ENCODE measurements around the gene SALL4. TPM values are rescaled to one million over a fixed set of nuclear protein-coding genes. Genes with fewer than 3 reads are reported as not detected.

Gene SALL4
- total and polyA plus RNA-seq, 9 of the 15 experiments (the other 6 are each of a cell fraction or from before 2014, with no cell fraction given), result 0.03 to 0.07 TPM; not detected in 7

GRCh38 chr20:51796340-51796739, 6.0 kb downstream of the SALL4 start (continued):
- TF ChIP-seq MEIS2 (IDR thresholded peaks at IDR 0.05; ENCODE audit: partially characterized antibody), result no peak
- TF ChIP-seq SAP30 (IDR thresholded peaks at IDR 0.05; ENCODE audit: borderline replicate concordance, insufficient read depth, low read depth, low read length, poor library complexity, severe bottlenecking), result no peak
- TF ChIP-seq PHB (CRISPR knock-in tag; IDR thresholded peaks at IDR 0.05), result no peak
- TF ChIP-seq NCOA2 (IDR thresholded peaks at IDR 0.05; ENCODE audit: partially characterized antibody in 2 of 2), result no peak
- no peak for TF ChIP-seq THRB (CRISPR knock-in tag; conservative IDR thresholded peaks at IDR 0.05)
- no peak for TF ChIP-seq ADNP (tag; IDR thresholded peaks at IDR 0.05)
- no peak for TF ChIP-seq ZNF407 (IDR thresholded peaks at IDR 0.05; ENCODE audit: low read depth)
- no peak for TF ChIP-seq WHSC1 (IDR thresholded peaks at IDR 0.05; ENCODE audit: low read length)
- no peak for TF ChIP-seq SIN3B (IDR thresholded peaks at IDR 0.05; ENCODE audit: low read depth)
- no peak for TF ChIP-seq CCAR2 (IDR thresholded peaks at IDR 0.05; ENCODE audit: low read depth, low read length)
- TF ChIP-seq NCOR1 (IDR thresholded peaks at IDR 0.05), result peak; percentile 30; the same call in 1 of the 2 replicates
- TF ChIP-seq ATF3 (IDR thresholded peaks at IDR 0.05), result no peak
- no peak for TF ChIP-seq ATF3 (CRISPR knock-in tag; conservative IDR thresholded peaks at IDR 0.05)
- TF ChIP-seq TAL1 (IDR thresholded peaks at IDR 0.05), result peak; percentile 58
- peak; percentile 68 for TF ChIP-seq CBFA2T3 (IDR thresholded peaks at IDR 0.05)
- TF ChIP-seq TEAD2 (tag; IDR thresholded peaks at IDR 0.05), result no peak
- TF ChIP-seq MCM3 (IDR thresholded peaks at IDR 0.05), result no peak

All from K562 (cell line).